SU-DHL-6 (cell line): Measurements from ENCODE around the gene SUB1.

Experiments
- H2AFZ ChIP-seq: fragments of 200-600 bp; sonication (generic); 2 replicates; pipeline ENCODE4 v1.6.1; 2014; ENCODE audit warnings: low read depth, mild to moderate bottlenecking, moderate library complexity, mixed read lengths, antibody characterized with exemption, low read length; ENCODE audit not compliant: severe bottlenecking
- H3F3A ChIP-seq: fragments of 200-600 bp; shearing (Covaris generic); 2 replicates; pipeline ENCODE4 v1.6.0; 2016; ENCODE audit warnings: antibody characterized with exemption, mild to moderate bottlenecking; ENCODE audit not compliant: insufficient read depth
- H3K27ac ChIP-seq: fragments of 200-600 bp; sonication (generic); 2 replicates; pipeline ENCODE4 v1.5.1; 2016; ENCODE audit warnings: low read depth, mild to moderate bottlenecking, low read length, moderate library complexity, mixed read lengths
- H3K27me3 ChIP-seq: fragments of 200-600 bp; sonication (generic), shearing (Covaris generic); 2 replicates; pipeline ENCODE4 v1.6.0; 2014; ENCODE audit warnings: mild to moderate bottlenecking, low read length
- H3K36me3 ChIP-seq: fragments of 200-600 bp; sonication (generic); 2 replicates; pipeline ENCODE4 v1.6.1; 2014; ENCODE audit warnings: mild to moderate bottlenecking, low read length, mixed read lengths
- H3K4me2 ChIP-seq: fragments of 300-600, 200-600 bp; shearing (Covaris generic), sonication (generic); 2 replicates; pipeline ENCODE4 v1.6.0; 2014; ENCODE audit warnings: low read length, low read depth, mild to moderate bottlenecking; ENCODE audit not compliant: poor library complexity, severe bottlenecking
- H3K4me3 ChIP-seq: fragments of 200-600 bp; sonication (generic); 2 replicates; pipeline ENCODE4 v1.5.1; 2014; ENCODE audit warnings: antibody characterized with exemption, low read length, mild to moderate bottlenecking, mixed read lengths; ENCODE audit not compliant: insufficient read depth, poor library complexity, severe bottlenecking
- H3K79me2 ChIP-seq: fragments of 200-600 bp; sonication (generic); 2 replicates; pipeline ENCODE4 v1.6.1; 2014; ENCODE audit warnings: mild to moderate bottlenecking, low read length, moderate library complexity; ENCODE audit not compliant: insufficient read depth
- H3K9ac ChIP-seq: fragments of 200-600 bp; sonication (generic); 2 replicates; pipeline ENCODE4 v1.7.0; 2014; ENCODE audit warnings: mild to moderate bottlenecking, low read length
- H3K9me2 ChIP-seq: fragments of 200-600 bp; sonication (generic); replicated peaks from 2 replicates; pipeline ENCODE4 v1.6.1; 2014; ENCODE audit warnings: low read length; ENCODE audit not compliant: insufficient read depth
- H3K9me3 ChIP-seq: fragments of 200-600 bp; sonication (generic); 2 replicates; pipeline ENCODE4 v1.6.1; 2014; ENCODE audit warnings: low read length, mixed read lengths; ENCODE audit not compliant: insufficient read depth
- H4K20me1 ChIP-seq: fragments of 200-600 bp; sonication (generic); 2 replicates; pipeline ENCODE4 v1.6.1; 2014; ENCODE audit warnings: low read depth, mild to moderate bottlenecking, antibody characterized with exemption, low read length, moderate library complexity, mixed read lengths
- CTCF ChIP-seq: fragments of 200-600 bp; sonication (generic); IDR thresholded peaks from one replicate; pipeline ENCODE4 v1.5.1; 2017; ENCODE audit warnings: antibody characterized with exemption, mild to moderate bottlenecking, low read length, moderate library complexity; ENCODE audit not compliant: insufficient read depth, poor library complexity, severe bottlenecking
- EZH2phosphoT487 ChIP-seq: fragments of 200-600 bp; sonication (generic), shearing (Covaris generic); conservative IDR thresholded peaks from 2 replicates; pipeline ENCODE4 v1.6.1; 2018; ENCODE audit warnings: mild to moderate bottlenecking, antibody characterized with exemption, low read length, moderate library complexity, mixed read lengths

SUB1 gene

GRCh38 chr5:32559411-32559810, 25.9 kb upstream of the SUB1 start:
- no peak overlapping the region for H3K27ac ChIP-seq
- H3K79me2 ChIP-seq = no peaks in the 10 kb centered on the region
- H3K9ac ChIP-seq = no peak overlapping the region
- H2AFZ ChIP-seq = no peak overlapping the region
- no peaks in the 10 kb centered on the region for H3K36me3 ChIP-seq
- no peak overlapping the region for H3K4me3 ChIP-seq
- H4K20me1 ChIP-seq = no peaks in the 10 kb centered on the region
- TF ChIP-seq CTCF (no peak), EZH2phosphoT487 (no peak)
- no peaks in the 10 kb centered on the region for H3F3A ChIP-seq
- H3K4me2 ChIP-seq = no peak overlapping the region
- no peaks in the 10 kb centered on the region for H3K9me2 ChIP-seq
- H3K9me3 ChIP-seq = no peaks in the 10 kb centered on the region
- no peaks in the 10 kb centered on the region for H3K27me3 ChIP-seq

- no peaks in the 10 kb centered on the region for H3K9me3 ChIP-seq
- TF ChIP-seq EZH2phosphoT487 = no peak
- no peak for TF ChIP-seq CTCF
- no peaks in the 10 kb centered on the region for H3F3A ChIP-seq
- H3K4me2 ChIP-seq = no peak overlapping the region
- H3K9me2 ChIP-seq = no peaks in the 10 kb centered on the region
- H3K9ac ChIP-seq = no peak overlapping the region
- H4K20me1 ChIP-seq = no peaks in the 10 kb centered on the region
- no peak overlapping the region for H3K27ac ChIP-seq
- no peak overlapping the region for H3K4me3 ChIP-seq
- no peak overlapping the region for H2AFZ ChIP-seq
- no peaks in the 10 kb centered on the region for H3K79me2 ChIP-seq
- H3K36me3 ChIP-seq = no peaks in the 10 kb centered on the region
- H3K27me3 ChIP-seq = no peaks in the 10 kb centered on the region
Observed at GRCh38 chr5:32559921-32560320, 25.4 kb upstream of the SUB1 start.

- Histone ChIP-seq H2AFZ (no peak overlapping the region), H4K20me1 (no peaks in the 10 kb centered on the region), H3K4me3 (no peak overlapping the region), H3K9me3 (no peaks in the 10 kb centered on the region), H3K4me2 (no peak overlapping the region), H3K27me3 (no peaks in the 10 kb centered on the region), H3F3A (no peaks in the 10 kb centered on the region), H3K79me2 (no peaks in the 10 kb centered on the region), H3K9me2 (no peaks in the 10 kb centered on the region), H3K9ac (no peak overlapping the region), H3K27ac (no peak overlapping the region), H3K36me3 (no peaks in the 10 kb centered on the region)
- TF ChIP-seq EZH2phosphoT487 (no peak), CTCF (no peak)
Observed at GRCh38 chr5:32562056-32562455, 23.3 kb upstream of the SUB1 start.

- Histone ChIP-seq H2AFZ (no peak overlapping the region), H3K79me2 (no peaks in the 10 kb centered on the region), H3F3A (no peaks in the 10 kb centered on the region), H3K36me3 (no peaks in the 10 kb centered on the region), H4K20me1 (no peaks in the 10 kb centered on the region), H3K9me3 (no peaks in the 10 kb centered on the region), H3K4me3 (no peak overlapping the region), H3K9me2 (no peaks in the 10 kb centered on the region), H3K27me3 (no peaks in the 10 kb centered on the region), H3K27ac (no peak overlapping the region), H3K9ac (no peak overlapping the region), H3K4me2 (no peak overlapping the region)
- TF ChIP-seq EZH2phosphoT487 (no peak), CTCF (no peak)
Observed at GRCh38 chr5:32562843-32563242, 22.5 kb upstream of the SUB1 start.
